Vagina (tissue), 2 donors: ENCODE measurements around the gene ANO7.

Source experiments
- CTCF ChIP-seq, 3 experiments: fragments of 450-650 bp in 2 of 3; fragments of 200-600 bp in 1 of 3; sonication (generic) in 1 of 3; IDR thresholded peaks; one replicate each; pipeline ENCODE4 v1.5.1; 2017 to 2019; ENCODE audit warnings: antibody characterized with exemption in 3 of 3, mild to moderate bottlenecking in 2 of 3, moderate library complexity in 2 of 3
- POLR2AphosphoS5 ChIP-seq, 2 donors: sonication (generic); formaldehyde crosslinking; IDR thresholded peaks; one replicate each; pipeline ENCODE4 v1.9.0; 2017; ENCODE audit warnings: antibody characterized with exemption in 2 of 2, mild to moderate bottlenecking in 2 of 2, low read depth in 1 of 2; ENCODE audit not compliant: insufficient read depth in 1 of 2

GRCh38 chr2:241225983-241226382 lies 37.5 kb downstream of the ANO7 start:
- TF ChIP-seq POLR2AphosphoS5 (IDR thresholded peaks at IDR 0.05; ENCODE audit: insufficient read depth in 1 of 2, low read depth in 1 of 2) (no peak), CTCF (IDR thresholded peaks at IDR 0.05) (no peak)
